HG02840 (cell line): ENCODE data around the gene SPAG16.
"Not testable (repeated sequence)": the region's sequence is repeated elsewhere in the genome, so short reads cannot be mapped to it uniquely, and the experiment has no call there.

Experiments
- ATAC-seq: cut with Tn5 transposase; IDR thresholded peaks from one replicate; pipeline ENCODE4 v1.9.1; 2021; ENCODE audit warnings: mild to moderate bottlenecking, moderate library complexity, moderate number of reproducible peaks; ENCODE audit not compliant: unreplicated experiment, low FRiP score

The SPAG16 gene

GRCh38 chr2:213688133-213688532, 403.9 kb downstream of the SPAG16 start:
- ATAC-seq: no peak

GRCh38 chr2:213688825-213689224, 404.6 kb downstream of the SPAG16 start:
- not testable (repeated sequence) for ATAC-seq

- no peak for ATAC-seq
Measured at GRCh38 chr2:213689585-213689984, 405.3 kb downstream of the SPAG16 start.

- ATAC-seq: no peak
Measured at GRCh38 chr2:213691351-213691750, 407.1 kb downstream of the SPAG16 start.

GRCh38 chr2:213696442-213696841, 412.2 kb downstream of the SPAG16 start:
- ATAC-seq: no peak

GRCh38 chr2:213701365-213701764, 417.1 kb downstream of the SPAG16 start:
- not testable (repeated sequence) for ATAC-seq

GRCh38 chr2:213703406-213704098, 419.3 kb downstream of the SPAG16 start:
- no peak for ATAC-seq

- no peak for ATAC-seq
Measured at GRCh38 chr2:213710164-213710563, 425.9 kb downstream of the SPAG16 start.

GRCh38 chr2:213718411-213718810, 434.1 kb downstream of the SPAG16 start:
- ATAC-seq: not testable (repeated sequence)

- ATAC-seq: no peak
Measured at GRCh38 chr2:213722565-213722964, 438.3 kb downstream of the SPAG16 start.

GRCh38 chr2:213723041-213723560, 438.8 kb downstream of the SPAG16 start:
- ATAC-seq: no peak

GRCh38 chr2:213723707-213724106, 439.4 kb downstream of the SPAG16 start:
- ATAC-seq: no peak

- no peak for ATAC-seq
Measured at GRCh38 chr2:213726101-213726500, 441.8 kb downstream of the SPAG16 start.

- ATAC-seq: peak; percentile 94
Measured at GRCh38 chr2:213733893-213734292, 449.6 kb downstream of the SPAG16 start.

GRCh38 chr2:213740453-213740852, 456.2 kb downstream of the SPAG16 start:
- no peak for ATAC-seq

- ATAC-seq: peak; percentile 60
Measured at GRCh38 chr2:213751446-213751845, 467.2 kb downstream of the SPAG16 start.

GRCh38 chr2:213752575-213752974, 468.3 kb downstream of the SPAG16 start:
- no peak for ATAC-seq

- ATAC-seq: no peak
Measured at GRCh38 chr2:213757525-213757924, 473.3 kb downstream of the SPAG16 start.

GRCh38 chr2:213763354-213763753, 479.1 kb downstream of the SPAG16 start:
- no peak for ATAC-seq

- no peak for ATAC-seq
Measured at GRCh38 chr2:213763963-213764362, 479.7 kb downstream of the SPAG16 start.

- ATAC-seq: no peak
Measured at GRCh38 chr2:213764849-213765248, 480.6 kb downstream of the SPAG16 start.

GRCh38 chr2:213766062-213766461, 481.8 kb downstream of the SPAG16 start:
- peak; percentile 35 for ATAC-seq
